Prostate gland (tissue), 2 donors: ENCODE measurements around the gene TMEM238L.

Experiments
- POLR2A ChIP-seq: fragments of 450-650 bp; IDR thresholded peaks from one replicate; pipeline ENCODE4 v1.6.1; 2016; ENCODE audit warnings: antibody characterized with exemption, mild to moderate bottlenecking
- TF ChIP-seq, protein P1 (sequence below), 4 experiments: fragments of 200-600 bp in 2 of 4; fragments of 450-650 bp in 2 of 4; sonication (generic) in 2 of 4; IDR thresholded peaks; 1 replicate in 3 of 4; 2 replicates in 1 of 4; pipeline ENCODE4 v1.5.1; 2016 to 2019; ENCODE audit warnings: antibody characterized with exemption in 4 of 4, mild to moderate bottlenecking in 2 of 4, moderate library complexity in 2 of 4

DNA sequence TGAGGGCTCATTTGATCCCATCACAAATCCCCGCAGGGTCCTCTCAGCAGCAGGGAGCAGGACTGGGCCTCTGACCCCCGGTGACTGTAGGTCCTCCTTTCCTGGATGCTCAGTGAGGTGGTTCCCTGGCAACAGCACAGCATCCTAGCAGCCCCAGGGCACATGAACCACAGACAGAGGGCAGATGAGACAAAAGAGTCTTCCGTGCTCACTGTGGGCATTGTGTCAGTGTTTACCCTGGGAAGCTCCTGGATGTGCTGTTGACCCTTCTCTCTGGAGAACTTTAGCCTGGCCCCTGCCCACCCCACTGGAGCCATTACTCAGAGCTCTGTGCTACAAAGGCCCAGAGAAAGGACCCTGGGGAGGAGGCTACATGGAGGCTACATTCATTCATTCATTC lies 52.3 kb downstream of the TMEM238L start:
- TF ChIP-seq, protein P1, sequence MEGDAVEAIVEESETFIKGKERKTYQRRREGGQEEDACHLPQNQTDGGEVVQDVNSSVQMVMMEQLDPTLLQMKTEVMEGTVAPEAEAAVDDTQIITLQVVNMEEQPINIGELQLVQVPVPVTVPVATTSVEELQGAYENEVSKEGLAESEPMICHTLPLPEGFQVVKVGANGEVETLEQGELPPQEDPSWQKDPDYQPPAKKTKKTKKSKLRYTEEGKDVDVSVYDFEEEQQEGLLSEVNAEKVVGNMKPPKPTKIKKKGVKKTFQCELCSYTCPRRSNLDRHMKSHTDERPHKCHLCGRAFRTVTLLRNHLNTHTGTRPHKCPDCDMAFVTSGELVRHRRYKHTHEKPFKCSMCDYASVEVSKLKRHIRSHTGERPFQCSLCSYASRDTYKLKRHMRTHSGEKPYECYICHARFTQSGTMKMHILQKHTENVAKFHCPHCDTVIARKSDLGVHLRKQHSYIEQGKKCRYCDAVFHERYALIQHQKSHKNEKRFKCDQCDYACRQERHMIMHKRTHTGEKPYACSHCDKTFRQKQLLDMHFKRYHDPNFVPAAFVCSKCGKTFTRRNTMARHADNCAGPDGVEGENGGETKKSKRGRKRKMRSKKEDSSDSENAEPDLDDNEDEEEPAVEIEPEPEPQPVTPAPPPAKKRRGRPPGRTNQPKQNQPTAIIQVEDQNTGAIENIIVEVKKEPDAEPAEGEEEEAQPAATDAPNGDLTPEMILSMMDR (IDR thresholded peaks at IDR 0.05), result no peak
- no peak for TF ChIP-seq POLR2A
